ENCODE data around the gene GPRC5B. TPM values are rescaled to one million over a fixed set of nuclear protein-coding genes. Genes with fewer than 3 reads are reported as not detected.

GPRC5B gene
- total RNA-seq, 1 experiment from 2014 or later: 0.36 TPM

GRCh38 chr16:19898166-19898565 lies 13.5 kb upstream of the GPRC5B start:
- no peak for DNase-seq (ENCODE audit: low spot score)

DNA sequence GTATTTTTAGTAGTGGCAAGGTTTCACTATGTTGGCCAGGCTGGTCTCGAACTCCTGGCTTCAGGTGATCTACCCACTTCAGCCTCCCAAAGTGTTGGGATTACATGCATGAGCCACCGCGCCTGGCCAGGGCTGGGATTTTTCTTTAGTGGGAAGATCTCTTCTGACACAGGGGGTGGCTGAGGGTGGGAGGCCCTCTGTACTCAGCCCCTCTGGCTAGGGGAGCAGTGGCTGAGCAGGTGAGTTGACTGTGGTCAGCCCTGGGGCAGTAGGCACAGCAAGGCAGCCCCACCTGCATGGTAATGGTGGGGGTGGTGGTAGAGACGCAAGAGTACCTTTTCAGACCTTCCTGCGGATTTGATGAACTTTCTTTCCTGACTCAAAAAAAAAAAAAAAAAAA lies 12.3 kb upstream of the GPRC5B start:
- no peak for DNase-seq (ENCODE audit: low spot score)

- no peak for DNase-seq (ENCODE audit: low spot score)
Observed at GRCh38 chr16:19894586-19894985, 9.9 kb upstream of the GPRC5B start.

DNA sequence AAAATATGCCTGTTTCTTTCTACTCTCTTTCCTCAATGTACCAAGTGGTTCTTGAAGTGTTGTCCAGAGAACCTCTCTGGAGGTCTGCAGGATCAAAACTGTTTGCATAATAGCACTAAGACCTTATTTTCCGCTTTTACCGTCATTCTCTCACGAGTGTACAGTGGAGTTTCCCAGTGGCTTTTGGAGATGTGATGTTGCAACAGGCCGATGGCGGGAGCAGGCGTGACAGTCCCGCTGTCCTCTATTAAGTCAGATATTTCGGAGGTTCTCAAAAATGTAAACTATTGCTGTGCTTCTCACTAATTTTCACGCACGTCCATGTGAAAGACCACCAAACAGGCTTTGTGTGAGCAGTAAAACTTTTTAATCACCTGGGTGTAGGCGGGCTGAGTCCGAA lies 8.3 kb upstream of the GPRC5B start:
- no peak for DNase-seq (ENCODE audit: low spot score)

DNA sequence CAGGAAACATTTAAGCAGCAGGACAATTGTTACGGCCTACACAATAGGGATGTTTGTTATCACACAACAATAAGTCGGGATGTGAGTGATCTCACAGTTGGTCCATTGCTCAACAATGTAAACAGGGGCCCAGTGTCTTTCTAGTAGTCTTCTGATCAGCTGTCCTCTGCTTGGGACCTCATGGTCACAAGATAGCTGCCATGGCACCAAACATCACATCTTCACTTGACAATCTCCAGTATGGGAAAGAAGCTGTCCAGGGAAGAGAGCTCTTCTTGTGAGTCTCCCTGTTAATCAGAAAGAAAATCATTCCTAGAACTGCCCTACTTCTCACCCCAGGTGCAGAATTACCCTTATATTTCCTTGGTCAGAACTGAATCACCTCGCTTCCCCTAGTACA lies 6.3 kb upstream of the GPRC5B start:
- no peak for DNase-seq (ENCODE audit: low spot score)

DNA sequence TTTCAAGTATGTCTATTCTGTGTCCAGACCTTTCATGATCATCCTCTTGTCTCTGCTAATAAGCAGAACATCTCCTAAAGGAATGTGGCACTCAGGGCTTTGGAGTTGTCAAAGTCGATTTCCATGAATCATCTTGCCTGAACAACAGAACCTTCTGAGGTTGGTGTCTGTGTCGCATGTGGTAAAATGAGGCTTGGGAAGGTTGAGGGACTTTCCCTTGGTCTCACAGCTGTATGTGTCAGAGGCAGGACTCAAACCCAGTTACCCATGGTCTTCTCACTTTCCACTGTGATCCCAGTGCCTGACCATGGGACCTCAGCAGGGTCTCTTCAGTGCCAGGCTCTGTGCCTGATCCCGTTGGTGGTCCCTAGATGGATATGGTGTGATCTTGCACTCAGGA lies 4.2 kb upstream of the GPRC5B start:
- DNase-seq (ENCODE audit: low spot score): no peak

GRCh38 chr16:19886073-19886941 lies 1.7 kb upstream of the GPRC5B start:
- DNase-seq (ENCODE audit: low spot score): peak; percentile 81

GRCh38 chr16:19885451-19886072 lies 914 bp upstream of the GPRC5B start:
- DNase-seq (ENCODE audit: low spot score): no peak

DNA sequence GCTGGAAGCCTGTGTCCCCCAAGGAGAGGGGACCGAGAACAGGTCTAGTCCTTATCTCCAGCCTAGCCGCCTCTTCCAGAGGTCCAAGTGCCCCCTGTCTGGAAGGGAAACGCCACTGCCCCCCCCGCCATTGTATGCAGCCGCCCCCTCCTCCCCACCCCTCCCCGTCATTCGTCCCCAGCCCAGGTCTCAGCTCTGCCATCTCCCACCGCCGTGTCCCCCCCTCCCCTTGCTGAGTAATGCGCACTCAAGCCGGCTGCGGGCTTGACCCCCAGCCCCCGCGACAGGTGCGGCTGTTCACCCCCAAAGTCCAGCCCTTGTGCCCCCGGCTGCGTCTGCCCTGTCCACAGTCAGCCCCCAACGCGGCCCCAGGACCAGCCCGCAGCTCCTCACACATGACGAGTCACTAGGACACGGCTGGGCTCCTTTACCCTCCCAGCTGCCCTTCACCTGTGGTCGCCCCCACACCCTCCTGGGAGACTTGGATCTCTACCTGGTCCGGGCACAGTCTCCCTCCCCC lies 622 bp downstream of the GPRC5B start:
- no peak for DNase-seq (ENCODE audit: low spot score)

- DNase-seq (ENCODE audit: low spot score): no peak
Observed at GRCh38 chr16:19883296-19883965, 1.2 kb downstream of the GPRC5B start.

DNA sequence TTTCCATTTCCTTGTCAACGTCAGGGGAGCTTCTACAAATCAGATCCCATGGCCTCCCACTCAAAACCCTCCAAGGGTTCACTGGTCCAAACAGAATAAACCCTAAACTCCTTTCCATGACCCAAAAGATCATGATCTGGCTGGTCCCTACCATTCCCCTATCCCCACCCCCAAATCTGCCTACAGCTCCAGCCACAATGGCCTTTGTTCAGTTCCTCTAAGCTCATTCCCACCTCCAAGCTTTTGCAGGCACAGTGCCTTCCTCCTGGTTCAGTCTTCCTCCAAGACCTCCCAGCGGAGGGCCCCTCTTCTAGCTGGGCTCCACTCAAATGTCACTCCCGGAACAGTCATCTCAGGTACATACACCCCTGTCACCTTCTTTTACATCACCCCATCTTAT lies 2.0 kb downstream of the GPRC5B start:
- DNase-seq (ENCODE audit: low spot score): no peak

- DNase-seq (ENCODE audit: low spot score): no peak
Observed at GRCh38 chr16:19882186-19882585, 2.5 kb downstream of the GPRC5B start.

DNA sequence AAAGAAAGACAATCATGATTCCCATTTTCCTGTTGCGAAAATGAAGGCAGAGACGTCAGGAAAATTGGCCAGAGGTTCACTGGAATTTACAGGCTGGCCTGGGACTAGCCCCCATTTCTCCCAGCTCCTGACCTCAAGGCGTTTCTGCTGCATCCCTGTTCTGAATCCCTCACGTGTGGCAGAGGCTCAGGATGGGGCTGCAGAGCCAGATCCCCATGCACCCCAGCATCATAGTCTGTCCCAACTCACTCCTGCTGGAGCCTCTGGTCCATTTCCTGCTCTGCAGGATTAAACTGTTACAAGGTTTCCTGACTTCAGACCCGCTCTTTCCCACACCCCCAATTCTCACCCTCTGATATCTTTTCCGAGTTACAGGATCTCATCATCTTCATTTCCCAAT lies 2.9 kb downstream of the GPRC5B start:
- DNase-seq (ENCODE audit: low spot score): no peak

- DNase-seq (ENCODE audit: low spot score): no peak
Observed at GRCh38 chr16:19881028-19881427, 3.6 kb downstream of the GPRC5B start.

DNA sequence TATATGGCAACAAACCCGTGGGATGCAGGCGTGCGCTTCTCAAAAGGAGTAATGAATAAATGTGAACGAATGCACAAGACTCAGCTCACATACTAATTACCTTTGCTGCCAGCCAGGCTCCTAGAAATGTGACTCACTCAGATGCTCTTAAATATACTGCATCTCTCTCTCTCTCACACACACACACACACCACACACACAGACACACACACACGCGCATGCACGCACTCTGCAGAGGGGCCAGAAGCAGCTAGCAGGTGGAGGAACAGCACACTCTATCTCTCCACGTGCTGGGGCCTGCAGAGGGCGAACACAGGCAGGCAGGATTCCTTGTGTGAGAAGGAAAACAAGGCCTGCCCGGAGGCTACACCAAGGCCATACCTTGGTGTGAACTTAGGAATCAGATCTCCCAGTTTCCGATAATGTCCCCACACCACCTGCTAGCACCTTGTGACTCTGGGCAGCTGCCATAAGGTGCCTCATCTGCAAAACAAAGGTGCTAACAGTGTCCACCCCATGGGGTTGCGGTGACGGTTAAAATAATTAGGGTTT lies 5.3 kb downstream of the GPRC5B start:
- DNase-seq (ENCODE audit: low spot score): no peak

- DNase-seq (ENCODE audit: low spot score): no peak
Observed at GRCh38 chr16:19878757-19879156, 5.9 kb downstream of the GPRC5B start.

- no peak for DNase-seq (ENCODE audit: low spot score)
Observed at GRCh38 chr16:19876501-19877059, 8.1 kb downstream of the GPRC5B start.

DNA sequence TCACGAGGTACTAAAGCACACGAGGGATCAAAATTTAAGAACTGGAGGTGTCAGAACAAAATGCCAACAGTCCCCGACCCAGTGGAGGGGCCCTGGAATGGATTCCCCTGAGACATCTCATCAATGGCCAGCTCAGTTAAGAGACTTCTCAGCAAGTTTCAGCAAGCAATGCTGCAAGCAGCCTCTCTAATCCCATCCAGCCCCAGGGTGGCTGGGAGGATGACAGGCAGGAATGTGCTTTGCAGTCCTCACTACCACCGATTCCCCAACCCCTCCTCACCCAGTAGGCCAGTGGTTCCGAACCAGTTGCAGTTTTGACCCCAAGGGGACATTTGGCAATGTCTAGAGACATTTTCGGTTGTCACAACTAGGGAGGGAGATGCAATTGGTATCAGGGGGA lies 8.7 kb downstream of the GPRC5B start:
- DNase-seq (ENCODE audit: low spot score): no peak

- no peak for DNase-seq (ENCODE audit: low spot score)
Observed at GRCh38 chr16:19874851-19875546, 9.6 kb downstream of the GPRC5B start.

- DNase-seq (ENCODE audit: low spot score): no peak
Observed at GRCh38 chr16:19874026-19874425, 10.6 kb downstream of the GPRC5B start.

GRCh38 chr16:19872935-19873334 lies 11.7 kb downstream of the GPRC5B start:
- DNase-seq (ENCODE audit: low spot score): no peak
